Measurements from ENCODE around the gene GJA5. TPM values are rescaled to one million over a fixed set of nuclear protein-coding genes. Genes with fewer than 3 reads are reported as not detected.

The GJA5 gene
- 9.9 TPM for total RNA-seq
- long read RNA-seq, transcript GJA5-203 (2 exons, 3,183 nt): major isoform, 11 of 17 reads
- long read RNA-seq, partial matches to known transcripts: 0 of 17 reads
- long read RNA-seq, other reads (novel, unspliced or antisense): 6 of 17 reads

DNA sequence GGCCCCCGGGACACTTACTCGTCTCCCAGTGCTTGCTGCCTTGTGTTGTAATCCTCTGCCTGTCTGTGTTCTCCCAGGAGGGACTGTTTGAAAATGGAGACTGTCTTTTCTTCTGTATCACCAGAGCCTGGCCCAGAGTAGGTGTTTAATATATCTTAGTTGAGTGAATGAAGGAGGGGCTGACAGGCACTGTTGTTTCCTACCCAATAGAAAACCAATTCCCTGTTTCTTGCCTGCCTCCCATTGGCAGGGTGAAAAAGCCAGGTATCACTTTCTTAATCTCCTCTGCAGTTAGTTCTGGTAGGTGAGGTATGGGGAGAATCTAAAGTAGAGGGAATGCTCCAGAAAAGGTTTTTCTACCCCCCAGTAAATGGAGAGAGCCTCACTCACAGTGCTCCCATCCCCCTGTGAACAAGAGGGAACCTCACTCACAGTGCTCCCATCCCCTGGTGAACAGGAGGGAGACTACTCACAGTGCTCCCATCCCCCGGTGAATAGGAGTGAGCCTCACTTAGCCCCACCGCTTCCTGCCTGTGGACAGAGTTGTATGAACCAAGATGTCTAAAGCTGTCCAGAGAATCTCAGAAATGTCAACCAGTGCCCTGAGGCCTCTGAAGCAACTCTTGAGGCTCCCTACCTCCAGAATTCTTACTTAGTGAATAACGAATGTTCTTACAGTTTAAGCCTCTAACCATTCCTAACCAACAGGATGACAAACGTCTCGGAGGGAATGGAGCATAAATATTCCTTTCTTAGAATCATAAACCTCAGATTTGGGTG, at the start of gene GJA5:
Gene GJA5 (minus strand): TSS at position 122 of the 780 bp plus-strand sequence. CDS start 1,364 bp downstream, outside the sequence.
- no peak for DNase-seq (ENCODE audit: low spot score)
- intact Hi-C loops (cut with DNase I): no loop called here

DNA sequence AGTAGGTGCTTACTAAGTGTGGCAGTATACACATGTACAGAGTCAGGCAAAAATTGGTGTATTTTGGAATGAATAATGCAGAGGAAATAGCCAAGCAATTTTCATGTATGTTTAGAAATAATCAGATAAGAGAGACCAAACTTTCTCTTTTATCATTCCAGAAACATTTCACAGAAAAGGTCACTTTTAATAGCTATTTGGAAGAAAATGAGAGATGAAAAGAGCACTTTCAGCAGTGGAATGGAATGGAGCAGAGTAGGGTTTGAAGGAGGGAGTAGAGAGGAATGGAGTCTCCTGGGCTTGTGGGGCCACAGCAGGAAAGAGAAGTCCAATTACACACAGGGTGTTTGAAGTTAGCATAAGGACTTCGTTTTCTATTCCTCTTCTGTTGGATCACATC, 48.8 kb upstream of the GJA5 start:
- no peak for DNase-seq (ENCODE audit: low spot score)
- intact Hi-C loops (cut with DNase I): no loop called here

DNA sequence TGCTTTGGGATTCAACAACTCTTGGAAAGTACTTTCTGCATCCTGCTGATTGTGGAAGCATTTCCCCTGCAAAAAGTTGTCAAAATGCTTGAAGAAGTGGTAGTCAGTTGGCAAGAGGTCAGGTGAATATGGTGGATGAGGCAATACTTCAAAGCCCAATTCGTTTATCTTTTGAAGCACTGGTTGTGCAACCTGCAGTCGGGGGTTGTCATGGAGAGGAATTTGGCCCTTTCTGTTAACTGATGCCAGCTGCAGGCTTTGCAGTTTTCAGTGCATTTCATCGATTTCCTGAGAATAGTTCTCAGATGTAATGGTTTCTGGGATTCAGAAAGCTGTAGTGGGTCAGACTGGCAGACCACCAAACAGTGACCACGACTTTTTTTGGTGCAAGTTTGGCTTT, 47.6 kb upstream of the GJA5 start:
- no peak for DNase-seq (ENCODE audit: low spot score)
- intact Hi-C loops (cut with DNase I): no loop called here

DNA sequence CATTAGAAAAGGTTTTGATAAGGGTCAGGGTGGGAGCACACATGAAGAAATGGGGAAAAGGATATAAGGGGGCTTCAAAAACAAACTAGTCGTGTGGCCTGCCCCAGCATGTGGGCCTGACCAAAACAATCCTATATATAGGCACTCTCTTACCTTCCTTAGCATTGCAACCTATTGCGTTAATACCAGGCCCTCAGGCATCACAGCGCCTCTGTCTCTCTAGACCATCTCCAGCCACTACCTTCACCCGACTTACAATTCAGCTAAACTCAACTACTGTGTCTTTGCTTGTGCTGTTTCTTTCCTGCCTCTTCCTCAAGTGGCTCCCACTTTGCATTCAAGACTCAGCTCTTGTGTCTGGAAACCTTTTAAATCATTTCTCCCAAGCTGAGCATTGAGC, 47.0 kb upstream of the GJA5 start:
- intact Hi-C loops (cut with DNase I): no loop called here
- DNase-seq (ENCODE audit: low spot score): no peak

DNA sequence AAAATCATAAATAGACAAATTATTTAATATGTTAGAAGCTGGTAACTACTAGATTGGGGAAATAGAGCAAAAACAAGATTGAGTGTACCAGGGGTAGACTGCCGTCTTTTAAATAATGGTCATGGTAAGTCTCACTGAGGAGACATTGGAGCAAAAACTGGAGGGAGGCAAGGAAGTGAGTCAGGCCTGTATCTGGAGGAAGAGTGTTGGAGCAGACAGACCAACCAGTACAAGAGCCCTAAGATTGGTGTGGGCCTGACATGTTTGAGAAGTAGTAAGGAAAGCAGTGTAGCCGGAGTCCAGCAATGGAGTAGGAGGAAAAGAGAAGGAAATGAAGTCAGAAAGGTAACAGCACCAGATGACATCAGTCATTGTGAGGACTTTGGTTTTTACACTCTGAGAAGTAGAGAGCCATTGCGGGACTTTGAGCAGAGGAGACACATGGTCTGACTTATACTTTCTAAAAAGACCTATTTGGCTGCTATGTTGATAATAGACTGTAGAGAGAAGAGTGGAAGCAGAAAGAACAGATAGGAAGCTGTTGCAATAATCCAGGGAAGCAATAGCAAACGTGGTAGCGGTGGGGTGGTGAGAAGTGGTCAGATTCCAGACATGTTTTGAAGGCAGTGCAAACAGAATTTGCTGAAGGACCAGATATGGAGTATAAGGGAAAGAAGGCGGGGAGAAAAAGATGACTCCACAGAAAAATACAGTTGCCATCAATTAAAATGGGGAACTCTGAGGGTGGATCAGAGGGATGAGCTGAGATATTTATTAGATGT, 44.7 kb upstream of the GJA5 start:
- intact Hi-C loops (cut with DNase I): no loop called here
- DNase-seq (ENCODE audit: low spot score): no peak

DNA sequence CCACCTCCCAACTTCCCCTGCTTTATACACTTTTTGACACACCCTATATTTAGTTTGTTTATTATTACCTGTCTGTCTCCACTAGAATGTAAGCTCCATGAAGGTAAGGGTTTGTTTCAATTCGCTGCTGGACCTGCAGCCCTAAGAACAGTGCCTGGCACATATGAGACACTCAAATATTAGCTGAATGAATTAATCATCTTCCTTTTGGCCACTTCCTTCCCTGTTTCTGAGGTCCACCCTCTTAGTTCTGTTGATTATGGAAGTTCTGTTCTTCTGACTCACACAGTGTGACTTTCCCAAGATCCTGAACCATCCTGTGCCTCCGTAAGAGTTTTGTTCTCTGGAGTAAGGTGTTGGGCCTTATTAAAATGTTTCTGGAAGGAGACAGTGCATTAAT, 40.4 kb upstream of the GJA5 start:
- no peak for DNase-seq (ENCODE audit: low spot score)
- intact Hi-C loops (cut with DNase I): no loop called here

DNA sequence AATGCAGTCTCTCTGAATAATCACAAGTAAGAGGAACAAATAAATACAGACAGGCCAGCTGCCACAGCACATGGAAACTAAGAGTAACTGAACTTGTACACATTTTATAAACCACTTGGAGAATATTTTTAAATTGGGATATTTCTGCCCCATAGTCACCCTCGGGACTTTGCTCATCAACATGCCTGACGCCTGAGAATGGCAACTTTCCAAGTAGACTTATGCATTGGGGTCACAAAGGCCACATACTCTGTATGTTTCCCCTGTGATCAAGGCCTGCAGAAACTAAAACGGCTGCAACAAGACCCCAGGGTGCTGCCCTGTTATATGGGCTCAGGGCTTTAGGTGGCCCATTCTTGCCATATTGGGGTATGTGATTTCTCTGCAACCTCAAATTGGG, 38.3 kb upstream of the GJA5 start:
- intact Hi-C loops (cut with DNase I): no loop called here
- no peak for DNase-seq (ENCODE audit: low spot score)

DNA sequence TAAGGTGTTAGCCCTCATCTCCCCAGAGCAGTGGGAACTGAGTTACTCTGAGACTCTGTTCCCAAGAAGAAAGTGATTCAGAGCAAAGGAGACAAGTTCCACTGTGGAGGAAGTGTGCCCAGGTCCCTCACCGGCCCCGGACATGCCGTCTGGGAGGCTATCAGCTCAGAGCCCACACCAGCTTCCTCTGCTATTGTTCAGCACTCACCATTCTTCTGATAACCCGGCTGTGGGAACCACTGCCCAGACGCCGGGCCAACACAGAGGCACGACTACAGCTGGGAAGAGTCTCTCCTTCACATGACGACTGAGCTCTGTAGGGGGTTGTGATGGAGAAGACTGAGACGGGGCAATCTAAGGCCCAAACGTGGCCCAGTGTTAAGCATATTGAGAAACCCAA, 34.2 kb upstream of the GJA5 start:
- DNase-seq (ENCODE audit: low spot score): no peak
- intact Hi-C loops (cut with DNase I): no loop called here

DNA sequence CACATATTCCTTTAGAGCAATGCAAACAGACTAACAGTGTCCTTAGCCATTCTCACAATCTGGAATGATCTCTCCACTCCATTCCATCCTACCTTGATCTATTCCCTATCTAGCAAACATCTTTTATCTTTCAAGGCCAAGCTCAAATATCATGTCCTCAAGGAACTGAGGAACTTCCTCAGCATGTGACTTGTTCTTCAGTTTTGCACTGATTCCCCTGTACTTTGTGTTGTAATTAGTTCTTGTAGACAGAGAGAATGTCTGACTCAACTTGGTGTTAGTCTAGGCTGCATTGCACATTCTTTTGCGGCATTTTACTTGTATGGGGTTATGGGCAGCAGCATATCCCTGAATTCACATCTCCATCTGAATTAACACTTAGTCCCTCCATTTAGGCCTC, 31.5 kb upstream of the GJA5 start:
- intact Hi-C loops (cut with DNase I): no loop called here

DNA sequence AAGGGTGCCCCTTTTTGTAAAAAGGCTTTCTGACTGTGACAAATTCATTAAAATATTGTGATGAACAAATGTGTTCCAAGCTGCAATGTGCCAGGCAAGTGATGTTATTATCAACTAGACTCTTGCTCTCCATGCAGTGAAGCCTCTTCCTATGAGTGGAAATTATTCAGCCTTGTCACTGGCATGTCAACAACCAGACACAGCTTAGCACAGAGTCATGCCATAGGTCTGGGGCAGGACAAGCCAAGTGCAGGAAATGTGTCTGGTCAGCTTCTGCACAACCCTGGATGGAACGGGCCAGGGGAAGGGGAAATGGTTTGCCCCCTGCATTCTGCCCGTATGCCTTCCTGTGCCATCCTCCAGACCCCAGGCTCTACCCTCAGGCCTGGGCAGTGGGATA, 27.4 kb upstream of the GJA5 start:
- intact Hi-C loops (cut with DNase I): no loop called here
- no peak for DNase-seq (ENCODE audit: low spot score)

More for the DNA sequence above, 31.5 kb upstream of the GJA5 start:
- no peak for DNase-seq (ENCODE audit: low spot score)

DNA sequence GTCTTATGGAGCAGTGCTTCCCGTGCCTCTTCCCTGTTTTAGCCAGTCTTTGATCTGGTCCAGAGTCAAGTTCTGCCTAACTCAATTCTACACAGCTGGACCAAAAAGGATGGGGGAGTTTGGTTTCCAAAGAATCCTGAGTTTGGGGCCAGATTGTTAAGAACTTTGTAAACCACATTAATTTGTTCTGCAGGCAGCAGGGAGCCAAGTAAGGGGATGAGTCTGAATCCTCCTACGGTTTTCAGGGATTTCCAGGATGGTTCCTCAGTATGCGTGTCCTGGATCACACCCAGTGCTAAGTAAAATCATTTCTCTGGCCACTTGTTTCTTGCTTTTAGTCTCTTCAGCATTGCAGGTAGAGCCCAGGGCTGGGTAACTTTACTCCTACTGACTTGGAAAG, 26.1 kb upstream of the GJA5 start:
- intact Hi-C loops (cut with DNase I): no loop called here
- DNase-seq (ENCODE audit: low spot score): no peak

DNA sequence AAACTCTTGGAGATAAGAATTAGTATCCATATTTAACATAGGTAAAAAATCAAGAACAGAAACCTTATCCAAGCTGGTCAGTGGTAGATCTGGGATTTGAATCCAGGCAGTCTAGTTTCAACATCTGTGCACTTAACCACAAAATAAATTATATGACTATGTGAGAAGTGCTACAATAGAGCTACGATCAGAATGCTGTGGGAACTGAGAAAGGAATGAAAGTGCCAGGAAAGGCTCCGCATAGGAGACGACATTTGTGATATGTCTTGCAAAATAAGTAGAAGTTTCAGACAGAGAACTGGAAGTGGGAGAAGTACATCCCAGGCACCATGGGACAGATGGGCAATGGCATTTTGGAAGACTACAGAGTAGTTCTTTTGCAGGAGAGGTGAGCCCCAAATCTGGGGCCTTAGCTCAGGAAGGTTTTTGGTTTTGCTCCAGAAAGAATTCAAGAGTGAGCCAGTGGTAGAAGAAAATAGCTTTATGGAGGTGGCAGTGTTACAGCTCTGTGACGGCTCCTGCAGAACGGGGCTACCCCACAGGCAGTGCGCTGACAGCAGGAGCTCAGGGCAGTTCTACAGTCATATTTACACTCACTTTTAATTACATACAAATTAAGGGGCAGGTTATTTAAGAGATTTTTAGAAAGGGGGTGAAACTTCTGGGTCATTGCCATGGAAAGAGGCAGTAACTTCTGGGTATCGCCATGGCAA, 25.5 kb upstream of the GJA5 start:
- DNase-seq (ENCODE audit: low spot score): no peak
- intact Hi-C loops (cut with DNase I): no loop called here

DNA sequence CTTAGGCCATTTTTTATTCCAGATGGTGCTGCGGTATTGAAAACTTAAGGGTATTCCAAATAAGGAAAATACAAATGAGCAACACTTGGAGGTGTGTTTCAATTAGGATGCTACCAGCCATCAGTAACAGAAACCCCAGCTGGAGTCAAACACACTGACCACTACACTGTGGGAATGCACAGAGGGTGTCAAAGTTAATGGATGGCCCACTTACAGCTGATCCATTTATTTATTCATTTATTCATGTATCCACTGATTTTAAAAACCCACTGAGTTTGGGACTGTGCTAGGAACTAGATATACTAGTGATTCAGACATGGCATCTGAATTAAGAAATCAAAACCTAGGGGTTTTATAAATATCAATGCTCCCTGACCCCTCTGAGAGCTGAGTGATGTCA, 24.5 kb upstream of the GJA5 start:
- DNase-seq (ENCODE audit: low spot score): no peak
- intact Hi-C loops (cut with DNase I): no loop called here

DNA sequence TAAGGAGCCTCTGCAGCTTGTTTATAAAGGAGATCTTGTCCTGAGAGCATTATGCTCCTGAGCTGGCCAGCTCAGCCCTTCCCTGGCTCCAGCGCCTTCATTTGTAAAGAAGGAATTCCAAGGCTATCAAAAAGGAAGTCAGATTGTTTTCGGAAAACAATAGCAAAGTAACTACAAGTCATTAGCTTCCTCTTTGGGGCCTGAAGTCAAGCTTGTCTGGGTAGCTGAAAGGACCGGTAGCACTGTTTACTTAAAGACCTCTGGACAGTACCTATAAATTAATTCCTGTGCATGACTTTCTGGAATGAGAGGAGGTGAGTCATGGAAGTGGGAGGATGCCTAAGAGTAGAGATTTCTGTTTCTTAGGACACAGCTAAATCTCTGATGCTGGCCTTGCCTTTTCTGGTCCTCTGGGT, 20.7 kb upstream of the GJA5 start:
- intact Hi-C loops (cut with DNase I): no loop called here
- DNase-seq (ENCODE audit: low spot score): no peak

DNA sequence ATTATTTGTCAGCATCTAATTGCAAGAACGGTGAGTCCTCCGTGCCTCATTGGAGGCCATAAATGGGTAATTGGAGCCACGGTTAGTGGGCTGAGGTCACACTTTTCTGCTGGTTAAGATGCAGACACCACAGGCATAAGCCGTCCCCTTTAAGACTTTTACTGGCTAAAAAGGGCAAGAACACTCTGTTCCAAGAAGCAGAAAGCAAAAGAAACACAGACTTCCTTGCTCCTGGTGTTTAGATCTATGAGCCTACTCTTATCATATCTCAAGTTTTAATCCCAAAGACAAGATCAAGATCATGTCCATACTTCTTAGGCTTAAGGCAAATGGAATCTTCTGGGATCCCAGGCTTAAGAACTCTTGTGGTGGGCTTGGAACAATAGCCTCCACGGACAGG, 17.3 kb upstream of the GJA5 start:
- DNase-seq (ENCODE audit: low spot score): no peak
- intact Hi-C loops (cut with DNase I): no loop called here

DNA sequence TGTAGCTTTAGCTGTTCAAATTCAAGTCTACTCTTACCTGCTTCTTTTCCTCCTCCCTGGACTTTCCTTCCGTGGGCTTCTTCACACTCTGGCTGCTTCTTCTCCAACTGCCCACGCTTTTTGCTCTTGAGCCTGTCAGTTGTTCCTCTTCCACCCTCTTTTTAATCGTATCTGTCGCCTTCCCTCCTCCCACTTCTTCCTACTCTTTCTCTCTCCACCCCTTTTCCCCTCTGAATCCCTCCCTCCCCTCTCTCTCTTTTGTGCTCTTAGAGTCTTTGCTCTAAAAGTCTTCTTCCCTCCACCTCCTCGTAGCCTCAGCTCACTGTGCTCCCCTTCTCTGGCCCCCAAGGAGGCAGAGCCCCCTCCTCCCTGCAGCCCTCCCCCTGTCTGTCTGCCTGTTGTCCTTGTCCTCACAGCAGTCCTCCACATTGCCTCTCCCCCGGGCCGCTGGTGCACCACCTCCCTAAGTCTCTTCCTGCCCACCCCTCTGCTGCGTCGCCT, 12.9 kb upstream of the GJA5 start:
- DNase-seq (ENCODE audit: low spot score): no peak
- intact Hi-C loops (cut with DNase I): no loop called here

DNA sequence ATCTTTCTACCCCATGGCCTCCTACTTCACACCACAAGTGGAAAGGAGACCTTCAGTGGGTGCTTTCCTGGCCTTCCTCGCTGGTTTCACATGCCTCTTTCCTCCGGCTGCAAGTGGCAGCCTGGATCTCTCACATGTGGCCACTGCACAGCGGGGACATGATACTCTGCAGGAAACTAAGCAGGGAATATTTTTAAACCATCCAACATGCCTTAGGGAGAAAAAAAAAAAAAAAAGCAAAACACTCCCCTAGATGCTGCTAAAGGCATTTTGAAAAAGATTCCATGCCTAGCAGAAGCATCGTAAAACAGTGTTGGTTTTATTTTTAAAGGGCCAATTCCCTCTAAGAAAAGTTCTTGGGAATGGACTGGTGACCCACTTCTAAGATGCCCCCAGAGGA, 12.2 kb upstream of the GJA5 start:
- intact Hi-C loops (cut with DNase I): no loop called here
- no peak for DNase-seq (ENCODE audit: low spot score)

DNA sequence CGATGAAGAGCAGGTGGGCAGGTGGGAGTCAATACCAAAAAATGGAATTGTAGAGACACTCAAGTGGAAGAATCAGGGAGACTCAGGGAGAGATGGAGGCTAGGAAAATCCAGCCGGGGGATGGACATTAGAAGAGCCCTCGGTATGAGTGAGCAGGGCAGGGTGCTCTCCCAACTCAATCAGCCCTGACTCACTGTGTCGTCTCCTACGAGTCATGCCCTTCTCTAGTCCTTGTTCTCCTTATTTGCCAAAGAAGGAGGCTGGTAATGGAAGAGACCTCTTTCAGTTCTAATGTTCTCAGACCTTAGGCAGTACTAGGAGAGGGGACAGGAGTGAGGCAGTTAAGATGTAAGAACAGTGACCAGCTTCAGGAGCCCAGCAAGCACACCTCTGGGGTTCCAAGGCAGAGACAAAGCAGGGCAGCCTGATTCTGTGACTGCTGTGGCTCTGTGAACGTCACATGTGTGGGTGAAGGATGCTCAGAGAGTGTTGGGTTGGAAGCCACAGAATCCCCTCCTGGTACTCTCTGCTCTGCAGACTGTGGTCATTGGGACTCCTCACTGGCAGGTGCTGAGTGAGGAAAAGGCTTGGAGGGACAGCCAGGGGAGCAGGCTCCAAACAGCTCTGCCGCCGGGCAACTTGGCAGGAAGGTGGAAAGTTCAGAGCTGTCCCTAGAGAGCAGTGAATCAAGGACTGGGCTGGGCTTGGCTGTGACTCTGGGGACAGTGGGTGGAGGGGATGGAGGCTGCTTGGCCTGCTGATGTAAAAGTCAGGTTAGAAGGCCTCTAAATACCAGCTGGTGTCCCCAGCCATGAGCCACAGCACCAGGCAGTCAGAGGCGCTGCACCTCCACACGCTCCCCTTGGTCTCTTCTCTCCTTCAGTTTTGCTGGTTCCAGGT, 11.1 kb upstream of the GJA5 start:
- peak; percentile 87 for DNase-seq (ENCODE audit: low spot score)
- intact Hi-C loops (cut with DNase I): no loop called here

DNA sequence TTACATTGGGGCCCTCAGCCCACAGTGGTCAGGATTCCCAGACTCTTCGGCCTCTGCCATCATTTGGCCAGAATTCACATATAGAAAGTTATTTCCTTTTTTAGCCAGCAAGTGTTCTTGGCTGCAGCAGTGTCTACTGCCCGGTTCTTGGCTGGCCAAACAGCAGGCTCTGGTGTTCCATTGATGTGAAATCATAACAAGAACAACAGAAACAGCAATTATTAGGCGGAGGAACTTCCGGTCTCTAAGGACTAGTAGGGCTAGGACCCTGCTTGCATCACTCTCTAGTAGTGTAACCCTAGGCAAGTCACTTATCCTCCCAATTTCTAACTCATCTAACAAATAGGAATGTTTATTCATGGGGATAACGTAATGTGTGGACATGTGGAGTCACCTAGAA, 8.7 kb upstream of the GJA5 start:
- intact Hi-C loops (cut with DNase I): no loop called here
- DNase-seq (ENCODE audit: low spot score): no peak

Measured in cardiac septum (tissue), 1 donor.